Bladder microvascular endothelial cell (primary cell): Measurements from ENCODE around the gene CISD3. TPM values are rescaled to one million over a fixed set of nuclear protein-coding genes. Genes with fewer than 3 reads are reported as not detected.

Source experiments
- total RNA-seq: library from RNA; depleted of rRNA; stranded (reverse); fragments of >200 nt; gene quantifications from 2 replicates; pipeline ENCODE4 v1.2.3, GENCODE V29; 2014

Gene CISD3
- 1.9 and 4.4 TPM in 2 replicates for total RNA-seq

GRCh38 chr17:38729886-38730525, at the start of gene CISD3:
CISD3 (plus strand) TSS chr17:38730341; CDS start chr17:38730359, 18 bp downstream.

GRCh38 chr17:38704606-38705522, 25.3 kb upstream of the CISD3 start, which contains the start of gene MLLT6:
MLLT6 (plus strand) TSS chr17:38705273; CDS start chr17:38705633, 360 bp downstream.

GRCh38 chr17:38748149-38748891, 18.2 kb downstream of the CISD3 start, which contains the start of gene PCGF2:
PCGF2 (minus strand) TSS chr17:38748336; CDS start chr17:38740402, 7,934 bp downstream.

GRCh38 chr17:38752308-38753070, 22.3 kb downstream of the CISD3 start, which contains the start of gene PSMB3:
PSMB3 (plus strand) TSS chr17:38752741; CDS start chr17:38752827, 86 bp downstream.

Other genes starting within 250 kb of the CISD3 start
- gene SRCIN1, start 124.4 kb upstream of the CISD3 start, total RNA-seq, result 0.06 TPM in 1 of 2 replicates, not detected in the other
- 0.49 and 0.63 TPM in 2 replicates for gene EPOP, start 55.4 kb upstream of the CISD3 start, total RNA-seq
- gene MLLT6, start 25.1 kb upstream of the CISD3 start, total RNA-seq, result 18.8 and 44.5 TPM in 2 replicates
- gene PCGF2, start 18.0 kb downstream of the CISD3 start, total RNA-seq, result 6.2 and 9.5 TPM in 2 replicates
- 292 and 388 TPM in 2 replicates for gene PSMB3, start 22.4 kb downstream of the CISD3 start, total RNA-seq
- 24.8 and 71.6 TPM in 2 replicates for gene PIP4K2B, start 69.2 kb downstream of the CISD3 start, total RNA-seq
- gene CWC25, start 95.0 kb downstream of the CISD3 start, total RNA-seq, result 8.7 and 14.0 TPM in 2 replicates
- gene RPL23, start 123.4 kb downstream of the CISD3 start, total RNA-seq, result 1,187 and 1,591 TPM in 2 replicates
- gene LASP1, start 139.7 kb downstream of the CISD3 start, total RNA-seq, result 78.5 and 148 TPM in 2 replicates
- not detected in 2 replicates for gene FBXO47, start 237.1 kb downstream of the CISD3 start, total RNA-seq